NCI-H82 (cell line): ENCODE data around the gene PRICKLE4.

Experiments used
- DNase-seq: peaks from one replicate; lab custom pipeline; 2025; lab: John Stamatoyannopoulos, UW

Gene PRICKLE4, protein sequence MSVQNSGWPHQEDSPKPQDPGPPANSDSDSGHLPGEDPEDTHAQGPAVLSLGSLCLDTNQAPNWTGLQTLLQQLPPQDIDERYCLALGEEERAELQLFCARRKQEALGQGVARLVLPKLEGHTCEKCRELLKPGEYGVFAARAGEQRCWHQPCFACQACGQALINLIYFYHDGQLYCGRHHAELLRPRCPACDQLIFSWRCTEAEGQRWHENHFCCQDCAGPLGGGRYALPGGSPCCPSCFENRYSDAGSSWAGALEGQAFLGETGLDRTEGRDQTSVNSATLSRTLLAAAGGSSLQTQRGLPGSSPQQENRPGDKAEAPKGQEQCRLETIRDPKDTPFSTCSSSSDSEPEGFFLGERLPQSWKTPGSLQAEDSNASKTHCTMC

DNA sequence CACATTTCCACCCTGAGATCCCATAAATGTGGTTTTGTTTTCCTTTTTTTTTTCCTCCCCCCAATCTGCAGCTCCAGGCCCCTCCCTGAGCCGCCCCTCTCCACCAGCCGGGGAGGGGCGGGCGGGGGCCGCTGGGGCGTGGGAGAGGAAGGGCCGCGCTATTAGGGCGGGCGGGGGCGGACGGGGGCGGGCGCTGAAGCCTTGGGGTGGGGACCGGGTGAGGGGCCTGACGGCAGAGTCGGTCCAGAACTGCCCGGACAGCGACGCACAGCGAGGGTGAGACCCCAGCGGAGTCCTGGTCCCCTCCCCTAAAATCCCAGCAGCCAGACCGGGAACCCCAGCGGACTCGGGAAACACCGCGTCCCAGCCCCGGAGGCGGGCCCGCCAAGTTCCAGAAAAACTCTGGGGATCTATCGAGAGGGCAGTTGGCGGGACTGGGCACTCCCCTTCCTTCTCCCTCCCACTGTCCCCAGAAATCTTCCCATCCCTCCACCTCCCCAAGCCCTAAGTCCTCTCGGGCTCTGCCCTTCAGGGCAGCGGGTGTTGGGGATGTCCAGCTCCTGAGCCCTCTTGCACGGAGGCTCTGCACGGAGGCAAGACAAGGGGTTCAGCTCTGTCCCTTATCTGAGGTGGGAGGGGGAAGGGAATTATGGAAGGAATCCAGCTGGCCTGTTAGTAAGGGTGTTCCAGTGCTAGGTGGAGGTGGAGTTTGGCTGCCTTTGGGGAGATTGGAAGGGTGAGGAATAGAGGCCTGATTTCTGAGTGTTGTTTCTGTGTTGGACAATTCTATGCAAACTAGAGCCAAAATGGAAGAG, at the start of gene PRICKLE4:
PRICKLE4 (plus strand) TSS at position 232 of the 815 bp plus-strand sequence. CDS start 2,692 bp downstream, outside the sequence.
- DNase-seq = peak; percentile 56

GRCh38 chr6:41731561-41732086, 49.0 kb upstream of the PRICKLE4 start:
- no peak for DNase-seq

DNA sequence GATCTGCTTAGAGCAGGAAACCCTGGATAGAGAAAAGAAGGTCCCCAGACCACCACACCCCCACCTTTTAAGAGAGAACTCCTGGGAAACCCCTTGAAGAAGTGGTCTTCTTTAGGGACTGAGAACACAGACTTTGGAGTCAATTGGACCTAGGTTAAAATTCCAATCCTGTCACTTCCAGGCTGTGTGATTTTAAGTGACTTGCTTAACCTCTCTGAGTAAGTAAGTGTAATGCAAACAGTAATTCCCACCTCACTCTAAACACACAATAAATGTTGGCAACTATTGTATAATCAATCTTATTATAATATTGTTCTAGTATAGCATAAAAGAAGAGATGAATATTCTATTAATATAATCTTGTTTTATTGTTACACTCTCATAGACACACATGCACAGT, 48.4 kb upstream of the PRICKLE4 start:
- no peak for DNase-seq

GRCh38 chr6:41732591-41733359, 47.8 kb upstream of the PRICKLE4 start:
- DNase-seq = peak; percentile 23

DNA sequence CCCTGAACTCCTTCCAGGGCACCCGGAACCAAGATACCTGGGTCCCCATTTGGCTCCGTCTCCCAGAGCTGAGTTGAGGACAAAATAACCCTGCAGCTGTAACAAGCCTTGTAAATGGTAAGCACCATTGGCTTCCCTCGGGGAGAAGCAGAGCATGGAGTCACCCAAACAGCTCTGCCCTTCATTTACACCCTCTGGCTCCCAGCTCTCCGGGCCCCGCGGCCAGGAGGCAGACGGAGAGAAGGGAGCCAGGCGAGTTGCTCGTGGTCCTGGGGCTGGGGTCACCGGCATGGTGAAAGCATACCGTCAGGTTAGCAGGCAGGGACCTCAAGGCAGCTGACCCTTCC, 47.2 kb upstream of the PRICKLE4 start:
- DNase-seq = no peak

- peak; percentile 79 for DNase-seq
These were observed 46.6 kb upstream of the PRICKLE4 start for GRCh38 chr6:41733707-41734665.

DNA sequence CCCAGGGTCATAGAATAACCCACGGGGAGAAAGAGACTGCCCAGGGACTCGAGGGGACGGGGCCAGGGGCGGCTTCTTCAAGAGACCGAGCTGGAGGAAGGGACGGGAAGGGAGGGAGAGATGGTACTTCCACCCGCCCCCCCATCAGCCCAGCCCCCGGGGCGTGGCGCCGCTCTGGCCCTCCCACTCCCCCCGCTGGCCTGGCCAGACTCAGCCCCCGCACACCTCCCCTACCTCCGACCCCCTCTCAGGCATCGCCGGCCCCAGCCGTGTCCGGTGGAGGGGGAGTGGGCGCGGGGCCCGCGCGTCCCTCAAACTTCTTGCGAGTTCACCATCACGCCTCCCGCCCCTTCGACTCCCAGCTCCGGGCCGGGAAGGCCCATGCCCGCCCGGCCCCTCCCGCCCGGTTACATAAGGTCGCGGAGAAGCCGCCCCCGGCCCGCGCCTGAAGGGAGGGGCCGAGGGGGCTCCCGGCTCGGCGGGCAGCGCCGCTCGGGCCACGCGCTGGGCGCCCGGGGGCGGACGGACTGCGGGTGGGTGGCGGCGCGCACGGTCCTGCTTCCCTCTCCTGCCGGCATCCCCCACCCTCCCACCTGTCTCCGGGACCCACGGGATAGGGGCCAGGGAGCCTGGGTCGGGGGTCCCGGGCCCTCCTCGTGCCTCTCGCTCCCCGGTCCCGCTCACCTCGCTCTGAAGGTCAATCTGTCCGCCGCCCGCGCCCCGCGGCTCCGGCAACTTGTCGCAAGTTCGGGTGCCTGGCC, 45.7 kb upstream of the PRICKLE4 start:
- DNase-seq = peak; percentile 83

DNA sequence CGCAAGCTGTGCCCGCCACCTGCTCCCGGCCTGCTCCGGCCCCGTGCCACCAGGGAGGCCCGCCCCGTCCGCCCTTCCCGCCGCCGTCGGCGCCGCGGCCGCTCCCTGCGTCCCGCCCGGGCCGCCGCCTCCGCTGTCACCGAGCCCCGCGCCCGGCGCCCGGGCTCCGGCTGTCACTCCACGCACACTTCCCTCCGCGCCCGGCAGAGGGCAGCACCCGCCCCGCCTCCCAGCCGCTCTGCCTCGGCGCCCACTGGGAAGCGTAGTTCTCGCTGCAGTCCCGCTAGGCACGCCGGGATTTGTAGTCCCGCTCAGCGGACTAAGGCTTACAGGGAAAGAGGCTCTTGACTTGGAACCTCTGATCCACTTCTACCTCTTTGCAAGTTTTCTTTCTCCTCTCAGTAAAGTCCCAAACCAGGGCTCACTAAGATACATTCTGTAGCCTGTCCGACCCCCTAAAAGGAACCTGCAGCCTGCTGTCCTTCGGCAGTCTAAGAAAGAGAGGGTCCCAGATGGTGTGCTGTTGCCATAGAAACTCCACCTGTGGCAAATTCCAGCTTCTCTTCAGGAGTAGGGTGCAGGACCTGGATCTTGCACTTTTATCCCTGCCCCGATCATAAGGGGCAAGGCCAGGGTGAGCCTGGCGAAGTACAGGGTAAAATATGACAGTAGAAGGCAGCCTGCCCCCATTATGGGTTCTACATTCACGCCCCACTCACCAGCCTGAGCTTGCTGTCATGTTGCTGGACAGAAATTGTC, 45.0 kb upstream of the PRICKLE4 start, which contains the start of gene TFEB:
TFEB (minus strand) TSS at position 182 of the 759 bp plus-strand sequence. CDS start 44,395 bp downstream, outside the sequence.
- DNase-seq = peak; percentile 96

GRCh38 chr6:41736186-41736733, 44.3 kb upstream of the PRICKLE4 start:
- DNase-seq = peak; percentile 41

- DNase-seq = no peak
These were observed 43.6 kb upstream of the PRICKLE4 start for GRCh38 chr6:41736800-41737555.

- no peak for DNase-seq
These were observed 42.9 kb upstream of the PRICKLE4 start for GRCh38 chr6:41737591-41738130.

DNA sequence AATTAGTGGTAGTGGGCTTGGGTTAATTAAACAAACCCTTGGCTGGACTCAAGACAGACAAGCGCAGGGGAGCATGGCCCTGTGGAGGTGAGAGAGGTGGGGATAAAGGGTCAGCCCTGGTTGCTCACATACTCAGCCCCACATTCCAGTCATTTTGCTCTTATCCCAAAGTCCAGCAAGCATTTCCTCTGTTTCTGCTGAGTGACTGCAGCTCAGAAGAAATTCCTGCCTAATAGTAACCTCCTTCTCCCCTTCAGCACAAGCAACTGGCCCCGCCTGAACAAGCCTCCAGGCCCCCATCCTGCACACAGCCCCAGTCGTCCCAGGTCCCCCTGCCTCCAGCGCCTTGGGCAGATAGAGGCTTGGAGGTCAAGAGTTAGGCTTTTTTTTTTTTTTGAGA, 41.5 kb upstream of the PRICKLE4 start:
- no peak for DNase-seq

- no peak for DNase-seq
These were observed 40.0 kb upstream of the PRICKLE4 start for GRCh38 chr6:41740366-41741162.

DNA sequence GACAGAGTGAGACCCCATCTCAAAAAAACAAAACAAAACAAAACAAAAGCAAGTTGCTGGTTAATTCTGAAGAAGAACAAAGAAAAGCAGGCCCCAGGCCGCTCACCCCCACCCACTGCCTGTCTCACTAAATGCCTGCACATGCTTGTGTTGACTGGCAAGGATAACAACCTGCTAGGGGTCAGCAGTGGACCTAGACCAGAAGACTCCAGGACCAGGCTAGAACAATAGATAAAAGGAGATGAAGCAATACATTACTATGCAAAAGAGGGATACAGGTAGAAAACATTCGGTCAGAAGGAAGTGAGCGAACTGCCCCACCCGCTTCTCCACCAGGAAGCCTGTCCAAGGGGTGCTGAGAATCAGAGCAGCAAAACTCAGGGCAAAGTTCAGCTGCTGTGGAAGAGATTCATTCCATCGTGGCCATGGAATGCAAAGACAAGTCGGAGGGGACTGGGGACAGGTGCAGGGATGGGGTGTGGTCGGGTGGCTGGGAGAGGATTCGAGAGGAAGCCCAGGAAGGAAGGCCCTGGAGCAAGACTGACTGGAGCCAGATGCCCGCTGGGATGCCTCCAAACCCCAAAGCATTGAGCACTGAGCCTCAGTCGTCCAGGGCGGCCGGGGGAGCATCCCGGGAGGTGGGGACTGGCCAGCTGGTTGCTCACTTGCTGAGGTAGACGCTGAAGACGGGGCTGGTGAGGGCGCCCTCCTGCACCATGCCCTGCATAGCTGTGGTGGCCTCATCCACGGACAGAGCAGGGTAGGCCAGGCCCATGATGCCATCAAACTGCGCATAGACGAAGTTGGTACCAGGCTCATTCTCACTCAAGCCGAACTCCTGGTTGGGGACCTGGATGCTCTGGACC, 38.7 kb upstream of the PRICKLE4 start:
- no peak for DNase-seq

DNA sequence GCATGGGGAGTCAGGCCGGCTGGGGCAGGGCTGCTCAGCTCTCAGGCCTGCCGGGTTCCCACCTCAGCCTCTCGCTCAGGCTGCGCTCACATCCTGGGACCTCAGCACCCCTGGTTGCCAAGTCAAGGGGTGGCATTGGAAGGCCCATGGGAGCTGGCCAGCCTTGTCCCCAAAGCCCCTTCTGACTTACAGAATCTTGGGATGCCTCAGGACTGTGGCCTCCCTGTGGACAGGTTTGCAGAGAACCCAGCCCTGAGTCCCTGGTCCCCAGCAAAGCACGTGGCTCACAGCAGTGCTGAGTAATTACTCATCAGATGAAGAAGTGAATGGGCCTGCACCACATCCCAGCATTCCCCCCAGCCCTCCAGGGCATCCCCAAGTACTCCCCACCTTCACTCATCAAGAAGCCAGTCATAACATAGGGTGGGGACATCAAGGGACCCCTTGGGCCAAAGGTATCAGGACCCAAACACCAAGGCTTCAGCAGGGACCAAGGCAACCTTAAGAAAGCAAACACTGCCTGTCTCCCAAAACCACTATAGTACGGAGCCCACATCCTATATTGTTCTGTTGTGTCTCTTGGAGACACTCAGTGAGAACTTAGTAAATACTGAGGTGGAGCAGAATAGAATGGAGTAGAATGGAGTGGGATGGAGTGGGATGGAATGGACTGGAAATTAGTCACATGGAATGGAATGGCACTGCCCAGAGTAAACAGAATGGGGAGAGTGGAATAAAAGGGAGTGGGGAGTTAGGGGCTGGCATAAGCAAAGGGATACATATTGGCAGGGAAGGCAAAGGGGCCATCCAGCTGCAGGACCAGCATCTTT, 37.0 kb upstream of the PRICKLE4 start:
- DNase-seq = no peak
